HepG2 (cell line): ENCODE results near the gene IQCN. TPM values are rescaled to one million over a fixed set of nuclear protein-coding genes. Genes with fewer than 3 reads are reported as not detected.
A peak's percentile ranks its signal among the peaks of the same experiment; 100 is the strongest.

ENCODE experiments used
- MAFG ChIP-seq: sonication (generic); formaldehyde crosslinking; IDR thresholded peaks from 2 replicates; pipeline ENCODE4 v1.5.1; 2020; ENCODE audit warnings: mild to moderate bottlenecking, missing genetic modification reagents
- THYN1 ChIP-seq: sonication (generic); formaldehyde crosslinking; IDR thresholded peaks from 2 replicates; pipeline ENCODE4 v1.8.1; 2023; ENCODE audit warnings: low read depth, mild to moderate bottlenecking, moderate library complexity, missing genetic modification reagents, borderline replicate concordance
- YEATS2 ChIP-seq: sonication (generic); formaldehyde crosslinking; IDR thresholded peaks from 2 replicates; pipeline ENCODE4 v1.4.0; 2020; ENCODE audit warnings: missing genetic modification reagents, borderline replicate concordance
- ZNF484 ChIP-seq: sonication (generic); formaldehyde crosslinking; IDR thresholded peaks from 2 replicates; pipeline ENCODE4 v1.5.1; 2020; ENCODE audit warnings: mild to moderate bottlenecking, low read depth, missing genetic modification reagents, borderline replicate concordance
- ZNF556 ChIP-seq: sonication (generic); formaldehyde crosslinking; IDR thresholded peaks from 2 replicates; pipeline ENCODE4 v1.4.0; 2020; ENCODE audit warnings: mild to moderate bottlenecking, missing genetic modification reagents, borderline replicate concordance
- ZNF614 ChIP-seq: IDR thresholded peaks from 2 replicates; pipeline ENCODE4 v1.6.1; 2018; ENCODE audit warnings: missing biosample characterization, missing genetic modification reagents, inconsistent platforms, borderline replicate concordance
- polyA plus RNA-seq, 8 experiments: library from polyadenylated mRNA; depleted of rRNA in 3 of 8; stranded (reverse) in 7 of 8; unstranded in 1 of 8; fragments of >200 nt; fragmentation: Illumina TruSeq in 4 of 8; extraction: Trizol in 4 of 8; gene quantifications; 2 replicates each; pipeline versions ENCODE4 v1.2.1 to v1.2.3, GENCODE V29; 2011 to 2016; ENCODE audit warnings: low read depth in 4 of 8, missing spikeins in 1 of 8, mixed read lengths in 1 of 8; ENCODE audit not compliant: insufficient read depth in 1 of 8
- total RNA-seq, 5 experiments: library from RNA; depleted of rRNA; stranded (reverse); fragments of >200 nt; fragmentation: Illumina TruSeq; extraction: Trizol; gene quantifications; 2 replicates each; pipeline ENCODE4 v1.2.3, GENCODE V29; 2016; ENCODE audit warnings: low read depth in 1 of 5
- TF ChIP-seq, protein P1 (sequence below): sonication (generic); formaldehyde crosslinking; IDR thresholded peaks from 2 replicates; pipeline ENCODE4 v1.4.0; 2020; ENCODE audit warnings: missing genetic modification reagents
- TF ChIP-seq, protein P2 (sequence below): sonication (generic); formaldehyde crosslinking; IDR thresholded peaks from 2 replicates; pipeline ENCODE4 v1.4.0; 2020; ENCODE audit warnings: missing genetic modification reagents
- TF ChIP-seq, protein P3 (sequence below): IDR thresholded peaks from 2 replicates; pipeline ENCODE4 v1.4.0; 2020; ENCODE audit warnings: mild to moderate bottlenecking, missing genetic modification reagents
- TF ChIP-seq, protein P4 (sequence below), 2 experiments: sonication (generic) in 1 of 2; formaldehyde crosslinking in 1 of 2; IDR thresholded peaks; 2 replicates each; pipeline versions ENCODE4 v1.4.0 to v1.6.1; 2018 to 2020; ENCODE audit warnings: missing genetic modification reagents in 2 of 2, borderline replicate concordance in 1 of 2, low read depth in 1 of 2, mild to moderate bottlenecking in 1 of 2, missing biosample characterization in 1 of 2
- TF ChIP-seq, protein P5 (sequence below): IDR thresholded peaks from 2 replicates; pipeline ENCODE4 v1.6.1; 2016; ENCODE audit warnings: mild to moderate bottlenecking, missing biosample characterization, missing genetic modification reagents

The IQCN gene
- total and polyA plus RNA-seq, 2 of the 13 experiments (the other 11 are each of a cell fraction or from before 2014, with no cell fraction given), result 0.04 to 0.18 TPM

DNA sequence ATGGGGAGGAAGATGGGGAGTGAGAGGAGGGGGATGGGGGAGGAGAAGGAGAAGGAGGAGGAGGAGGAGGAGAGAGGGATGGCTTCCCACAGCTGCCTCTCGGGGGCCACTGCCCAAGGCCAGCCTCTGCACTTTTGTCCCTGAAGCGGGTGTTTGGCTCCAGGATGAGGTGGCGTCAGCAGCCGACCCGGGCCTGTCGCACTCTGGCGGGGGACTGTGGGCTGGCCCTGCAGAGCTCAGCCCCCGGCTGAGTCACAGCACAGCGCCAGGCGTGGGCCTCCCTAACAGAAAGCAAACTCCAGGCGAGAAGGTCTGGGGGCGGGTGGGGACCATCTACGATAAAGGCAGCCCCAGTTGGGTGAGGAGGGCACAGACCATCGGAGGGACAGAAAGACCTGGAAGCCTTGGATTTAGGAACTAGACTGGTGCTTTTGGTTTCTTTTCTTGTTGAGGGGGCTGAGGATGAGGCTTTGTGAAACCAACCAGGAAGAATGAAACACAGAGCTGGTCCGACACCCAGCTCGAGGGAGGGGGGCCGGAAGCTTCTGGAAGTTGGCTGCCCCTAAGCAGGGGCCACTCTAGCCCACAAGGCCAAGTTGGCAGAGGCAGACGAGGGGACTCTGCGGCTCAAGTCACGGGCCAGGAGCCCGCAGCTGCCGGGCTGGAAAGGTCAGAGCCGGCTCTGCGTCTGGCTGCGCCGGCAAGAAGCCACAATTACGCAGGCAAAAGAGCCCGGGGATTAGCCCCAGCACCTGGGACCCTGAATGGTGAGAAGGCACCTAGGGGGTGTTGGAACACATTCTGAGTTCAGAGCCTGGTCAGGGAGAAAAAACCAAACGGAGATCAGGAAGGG lies 30.4 kb upstream of the IQCN start (continued):
- TF ChIP-seq MAFG (CRISPR knock-in tag) (no peak), ZNF556 (CRISPR knock-in tag) (peak; percentile 95), YEATS2 (CRISPR knock-in tag) (peak; percentile 40; the same call in 1 of the 2 replicates), THYN1 (CRISPR knock-in tag) (no peak), ZNF484 (CRISPR knock-in tag) (no peak), ZNF614 (CRISPR knock-in tag) (no peak)
- TF ChIP-seq, protein P1, sequence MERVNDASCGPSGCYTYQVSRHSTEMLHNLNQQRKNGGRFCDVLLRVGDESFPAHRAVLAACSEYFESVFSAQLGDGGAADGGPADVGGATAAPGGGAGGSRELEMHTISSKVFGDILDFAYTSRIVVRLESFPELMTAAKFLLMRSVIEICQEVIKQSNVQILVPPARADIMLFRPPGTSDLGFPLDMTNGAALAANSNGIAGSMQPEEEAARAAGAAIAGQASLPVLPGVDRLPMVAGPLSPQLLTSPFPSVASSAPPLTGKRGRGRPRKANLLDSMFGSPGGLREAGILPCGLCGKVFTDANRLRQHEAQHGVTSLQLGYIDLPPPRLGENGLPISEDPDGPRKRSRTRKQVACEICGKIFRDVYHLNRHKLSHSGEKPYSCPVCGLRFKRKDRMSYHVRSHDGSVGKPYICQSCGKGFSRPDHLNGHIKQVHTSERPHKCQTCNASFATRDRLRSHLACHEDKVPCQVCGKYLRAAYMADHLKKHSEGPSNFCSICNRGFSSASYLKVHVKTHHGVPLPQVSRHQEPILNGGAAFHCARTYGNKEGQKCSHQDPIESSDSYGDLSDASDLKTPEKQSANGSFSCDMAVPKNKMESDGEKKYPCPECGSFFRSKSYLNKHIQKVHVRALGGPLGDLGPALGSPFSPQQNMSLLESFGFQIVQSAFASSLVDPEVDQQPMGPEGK (CRISPR knock-in tag), result peak; percentile 97
- TF ChIP-seq, protein P2, sequence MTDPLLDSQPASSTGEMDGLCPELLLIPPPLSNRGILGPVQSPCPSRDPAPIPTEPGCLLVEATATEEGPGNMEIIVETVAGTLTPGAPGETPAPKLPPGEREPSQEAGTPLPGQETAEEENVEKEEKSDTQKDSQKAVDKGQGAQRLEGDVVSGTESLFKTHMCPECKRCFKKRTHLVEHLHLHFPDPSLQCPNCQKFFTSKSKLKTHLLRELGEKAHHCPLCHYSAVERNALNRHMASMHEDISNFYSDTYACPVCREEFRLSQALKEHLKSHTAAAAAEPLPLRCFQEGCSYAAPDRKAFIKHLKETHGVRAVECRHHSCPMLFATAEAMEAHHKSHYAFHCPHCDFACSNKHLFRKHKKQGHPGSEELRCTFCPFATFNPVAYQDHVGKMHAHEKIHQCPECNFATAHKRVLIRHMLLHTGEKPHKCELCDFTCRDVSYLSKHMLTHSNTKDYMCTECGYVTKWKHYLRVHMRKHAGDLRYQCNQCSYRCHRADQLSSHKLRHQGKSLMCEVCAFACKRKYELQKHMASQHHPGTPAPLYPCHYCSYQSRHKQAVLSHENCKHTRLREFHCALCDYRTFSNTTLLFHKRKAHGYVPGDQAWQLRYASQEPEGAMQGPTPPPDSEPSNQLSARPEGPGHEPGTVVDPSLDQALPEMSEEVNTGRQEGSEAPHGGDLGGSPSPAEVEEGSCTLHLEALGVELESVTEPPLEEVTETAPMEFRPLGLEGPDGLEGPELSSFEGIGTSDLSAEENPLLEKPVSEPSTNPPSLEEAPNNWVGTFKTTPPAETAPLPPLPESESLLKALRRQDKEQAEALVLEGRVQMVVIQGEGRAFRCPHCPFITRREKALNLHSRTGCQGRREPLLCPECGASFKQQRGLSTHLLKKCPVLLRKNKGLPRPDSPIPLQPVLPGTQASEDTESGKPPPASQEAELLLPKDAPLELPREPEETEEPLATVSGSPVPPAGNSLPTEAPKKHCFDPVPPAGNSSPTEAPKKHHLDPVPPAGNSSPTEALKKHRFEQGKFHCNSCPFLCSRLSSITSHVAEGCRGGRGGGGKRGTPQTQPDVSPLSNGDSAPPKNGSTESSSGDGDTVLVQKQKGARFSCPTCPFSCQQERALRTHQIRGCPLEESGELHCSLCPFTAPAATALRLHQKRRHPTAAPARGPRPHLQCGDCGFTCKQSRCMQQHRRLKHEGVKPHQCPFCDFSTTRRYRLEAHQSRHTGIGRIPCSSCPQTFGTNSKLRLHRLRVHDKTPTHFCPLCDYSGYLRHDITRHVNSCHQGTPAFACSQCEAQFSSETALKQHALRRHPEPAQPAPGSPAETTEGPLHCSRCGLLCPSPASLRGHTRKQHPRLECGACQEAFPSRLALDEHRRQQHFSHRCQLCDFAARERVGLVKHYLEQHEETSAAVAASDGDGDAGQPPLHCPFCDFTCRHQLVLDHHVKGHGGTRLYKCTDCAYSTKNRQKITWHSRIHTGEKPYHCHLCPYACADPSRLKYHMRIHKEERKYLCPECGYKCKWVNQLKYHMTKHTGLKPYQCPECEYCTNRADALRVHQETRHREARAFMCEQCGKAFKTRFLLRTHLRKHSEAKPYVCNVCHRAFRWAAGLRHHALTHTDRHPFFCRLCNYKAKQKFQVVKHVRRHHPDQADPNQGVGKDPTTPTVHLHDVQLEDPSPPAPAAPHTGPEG (CRISPR knock-in tag), result no peak
- TF ChIP-seq, protein P3, sequence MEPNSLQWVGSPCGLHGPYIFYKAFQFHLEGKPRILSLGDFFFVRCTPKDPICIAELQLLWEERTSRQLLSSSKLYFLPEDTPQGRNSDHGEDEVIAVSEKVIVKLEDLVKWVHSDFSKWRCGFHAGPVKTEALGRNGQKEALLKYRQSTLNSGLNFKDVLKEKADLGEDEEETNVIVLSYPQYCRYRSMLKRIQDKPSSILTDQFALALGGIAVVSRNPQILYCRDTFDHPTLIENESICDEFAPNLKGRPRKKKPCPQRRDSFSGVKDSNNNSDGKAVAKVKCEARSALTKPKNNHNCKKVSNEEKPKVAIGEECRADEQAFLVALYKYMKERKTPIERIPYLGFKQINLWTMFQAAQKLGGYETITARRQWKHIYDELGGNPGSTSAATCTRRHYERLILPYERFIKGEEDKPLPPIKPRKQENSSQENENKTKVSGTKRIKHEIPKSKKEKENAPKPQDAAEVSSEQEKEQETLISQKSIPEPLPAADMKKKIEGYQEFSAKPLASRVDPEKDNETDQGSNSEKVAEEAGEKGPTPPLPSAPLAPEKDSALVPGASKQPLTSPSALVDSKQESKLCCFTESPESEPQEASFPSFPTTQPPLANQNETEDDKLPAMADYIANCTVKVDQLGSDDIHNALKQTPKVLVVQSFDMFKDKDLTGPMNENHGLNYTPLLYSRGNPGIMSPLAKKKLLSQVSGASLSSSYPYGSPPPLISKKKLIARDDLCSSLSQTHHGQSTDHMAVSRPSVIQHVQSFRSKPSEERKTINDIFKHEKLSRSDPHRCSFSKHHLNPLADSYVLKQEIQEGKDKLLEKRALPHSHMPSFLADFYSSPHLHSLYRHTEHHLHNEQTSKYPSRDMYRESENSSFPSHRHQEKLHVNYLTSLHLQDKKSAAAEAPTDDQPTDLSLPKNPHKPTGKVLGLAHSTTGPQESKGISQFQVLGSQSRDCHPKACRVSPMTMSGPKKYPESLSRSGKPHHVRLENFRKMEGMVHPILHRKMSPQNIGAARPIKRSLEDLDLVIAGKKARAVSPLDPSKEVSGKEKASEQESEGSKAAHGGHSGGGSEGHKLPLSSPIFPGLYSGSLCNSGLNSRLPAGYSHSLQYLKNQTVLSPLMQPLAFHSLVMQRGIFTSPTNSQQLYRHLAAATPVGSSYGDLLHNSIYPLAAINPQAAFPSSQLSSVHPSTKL, result peak; percentile 55
- TF ChIP-seq, protein P4, sequence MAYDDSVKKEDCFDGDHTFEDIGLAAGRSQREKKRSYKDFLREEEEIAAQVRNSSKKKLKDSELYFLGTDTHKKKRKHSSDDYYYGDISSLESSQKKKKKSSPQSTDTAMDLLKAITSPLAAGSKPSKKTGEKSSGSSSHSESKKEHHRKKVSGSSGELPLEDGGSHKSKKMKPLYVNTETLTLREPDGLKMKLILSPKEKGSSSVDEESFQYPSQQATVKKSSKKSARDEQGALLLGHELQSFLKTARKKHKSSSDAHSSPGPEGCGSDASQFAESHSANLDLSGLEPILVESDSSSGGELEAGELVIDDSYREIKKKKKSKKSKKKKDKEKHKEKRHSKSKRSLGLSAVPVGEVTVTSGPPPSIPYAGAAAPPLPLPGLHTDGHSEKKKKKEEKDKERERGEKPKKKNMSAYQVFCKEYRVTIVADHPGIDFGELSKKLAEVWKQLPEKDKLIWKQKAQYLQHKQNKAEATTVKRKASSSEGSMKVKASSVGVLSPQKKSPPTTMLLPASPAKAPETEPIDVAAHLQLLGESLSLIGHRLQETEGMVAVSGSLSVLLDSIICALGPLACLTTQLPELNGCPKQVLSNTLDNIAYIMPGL (CRISPR knock-in tag; IDR thresholded peaks at IDR 0.05; ENCODE audit: borderline replicate concordance in 1 of 2, low read depth in 1 of 2), result peak; percentile 48 to 67; a peak in 3 of 4 replicates
- TF ChIP-seq, protein P5, sequence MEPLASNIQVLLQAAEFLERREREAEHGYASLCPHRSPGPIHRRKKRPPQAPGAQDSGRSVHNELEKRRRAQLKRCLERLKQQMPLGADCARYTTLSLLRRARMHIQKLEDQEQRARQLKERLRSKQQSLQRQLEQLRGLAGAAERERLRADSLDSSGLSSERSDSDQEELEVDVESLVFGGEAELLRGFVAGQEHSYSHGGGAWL, result 0 out of 2 replicates have a peak, but pooled peaks have one; percentile 23
